Esophagus squamous epithelium (tissue), 5 donors: ENCODE measurements around the gene SEC14L1. TPM values are rescaled to one million over a fixed set of nuclear protein-coding genes. Genes with fewer than 3 reads are reported as not detected.

Experiments
- DNase-seq: peaks from one replicate; lab custom pipeline; 2025; lab: John Stamatoyannopoulos, UW
- H3K27ac ChIP-seq, 4 donors: fragments of 200-600 bp; sonication (generic); one replicate each; pipeline ENCODE4 v1.5.1; 2016 to 2019; ENCODE audit warnings: mild to moderate bottlenecking in 1 of 4
- H3K27me3 ChIP-seq, 4 donors: fragments of 200-600 bp; sonication (generic); 1 replicate in 3 of 4; 2 replicates in 1 of 4; pipeline versions ENCODE4 v1.5.1 to v1.6.0; 2017 to 2021; ENCODE audit warnings: antibody characterized with exemption in 1 of 4
- H3K36me3 ChIP-seq, 3 donors: fragments of 200-600 bp; sonication (generic); one replicate each; pipeline ENCODE4 v1.5.1; 2016 to 2019
- H3K4me1 ChIP-seq, 3 donors: fragments of 200-600 bp; sonication (generic); one replicate each; pipeline ENCODE4 v1.5.1; 2017 to 2019
- H3K4me3 ChIP-seq, 4 donors: fragments of 200-600 bp; sonication (generic); 1 replicate in 3 of 4; 2 replicates in 1 of 4; pipeline ENCODE4 v1.5.1; 2016 to 2019; ENCODE audit warnings: mild to moderate bottlenecking in 2 of 4, moderate library complexity in 1 of 4
- H3K9me3 ChIP-seq, 3 donors: fragments of 200-600 bp; sonication (generic); one replicate each; pipeline ENCODE4 v1.5.1; 2016 to 2019
- POLR2A ChIP-seq, 4 donors: fragments of 450-650 bp; IDR thresholded peaks; one replicate each; pipeline ENCODE4 v1.6.1; 2017; ENCODE audit warnings: antibody characterized with exemption in 4 of 4, mild to moderate bottlenecking in 4 of 4, moderate library complexity in 3 of 4
- WGBS, 2 donors: methylation state at CpG; one replicate each; pipeline ENCODE4 v1.1.5; 2018; 5-methylcytosine and 5-hydroxymethylcytosine counted together
- intact Hi-C: fragments of 100-400 bp; cut with DNase I; formaldehyde crosslinking; loops from one replicate; pipeline ENCODE4 v1.15.0; 2022
- total RNA-seq, 4 donors: library from RNA; depleted of rRNA; stranded (reverse); fragments of >200 nt; gene quantifications; one replicate each; pipeline ENCODE4 v1.1.0, GENCODE V29; 2016
- TF ChIP-seq, protein P1 (sequence below), 6 experiments: fragments of 450-650 bp in 4 of 6; fragments of 200-600 bp in 2 of 6; sonication (generic) in 2 of 6; IDR thresholded peaks; one replicate each; pipeline ENCODE4 v1.5.1; 2016 to 2019; ENCODE audit warnings: antibody characterized with exemption in 6 of 6, mild to moderate bottlenecking in 4 of 6, moderate library complexity in 4 of 6
- donor health status: DM: yes; HTN: yes; CAD: no.

Gene SEC14L1
- total RNA-seq, 4 donors from 2014 or later: 27.3 to 39.2 (median 32.8) TPM

DNA sequence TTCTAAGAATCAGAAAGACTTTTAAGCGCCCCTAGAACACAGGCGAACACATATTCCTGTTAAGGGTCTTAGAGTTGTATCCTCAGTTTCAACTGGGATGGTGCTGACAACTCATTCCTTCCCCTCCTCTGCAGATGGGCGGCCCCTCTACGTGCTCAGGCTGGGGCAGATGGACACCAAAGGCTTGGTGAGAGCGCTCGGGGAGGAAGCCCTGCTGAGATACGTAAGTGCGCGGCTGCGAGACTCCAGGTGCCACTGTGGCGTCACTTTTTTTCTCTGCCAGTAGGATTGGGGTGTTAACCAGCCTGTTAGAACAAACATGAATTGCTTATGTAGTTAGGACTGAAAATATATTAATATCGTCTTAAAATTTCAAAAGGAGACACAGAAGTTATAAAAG, 62.7 kb downstream of the SEC14L1 start:
- intact Hi-C loops: no loop called here
- TF ChIP-seq POLR2A (IDR thresholded peaks at IDR 0.05): no peak
- TF ChIP-seq, protein P1, sequence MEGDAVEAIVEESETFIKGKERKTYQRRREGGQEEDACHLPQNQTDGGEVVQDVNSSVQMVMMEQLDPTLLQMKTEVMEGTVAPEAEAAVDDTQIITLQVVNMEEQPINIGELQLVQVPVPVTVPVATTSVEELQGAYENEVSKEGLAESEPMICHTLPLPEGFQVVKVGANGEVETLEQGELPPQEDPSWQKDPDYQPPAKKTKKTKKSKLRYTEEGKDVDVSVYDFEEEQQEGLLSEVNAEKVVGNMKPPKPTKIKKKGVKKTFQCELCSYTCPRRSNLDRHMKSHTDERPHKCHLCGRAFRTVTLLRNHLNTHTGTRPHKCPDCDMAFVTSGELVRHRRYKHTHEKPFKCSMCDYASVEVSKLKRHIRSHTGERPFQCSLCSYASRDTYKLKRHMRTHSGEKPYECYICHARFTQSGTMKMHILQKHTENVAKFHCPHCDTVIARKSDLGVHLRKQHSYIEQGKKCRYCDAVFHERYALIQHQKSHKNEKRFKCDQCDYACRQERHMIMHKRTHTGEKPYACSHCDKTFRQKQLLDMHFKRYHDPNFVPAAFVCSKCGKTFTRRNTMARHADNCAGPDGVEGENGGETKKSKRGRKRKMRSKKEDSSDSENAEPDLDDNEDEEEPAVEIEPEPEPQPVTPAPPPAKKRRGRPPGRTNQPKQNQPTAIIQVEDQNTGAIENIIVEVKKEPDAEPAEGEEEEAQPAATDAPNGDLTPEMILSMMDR (IDR thresholded peaks at IDR 0.05): no peak
- Histone ChIP-seq H3K9me3 (no peaks in the 10 kb centered on the region), H3K27me3 (no peaks in the 10 kb centered on the region), H3K36me3 (peaks cover 18 to 99% (median 42%) of the 10 kb centered on the region in 3 donors), H3K4me3 (no peak overlapping the region), H3K27ac (no peak overlapping the region), H3K4me1 (peaks cover 0 to 32% (median 2%) of the 10 kb centered on the region in 3 donors)
- no peak for DNase-seq
- 95 to 96% methylated on average over 8 to 11 of the region's 12 CpGs for WGBS, 2 donors

DNA sequence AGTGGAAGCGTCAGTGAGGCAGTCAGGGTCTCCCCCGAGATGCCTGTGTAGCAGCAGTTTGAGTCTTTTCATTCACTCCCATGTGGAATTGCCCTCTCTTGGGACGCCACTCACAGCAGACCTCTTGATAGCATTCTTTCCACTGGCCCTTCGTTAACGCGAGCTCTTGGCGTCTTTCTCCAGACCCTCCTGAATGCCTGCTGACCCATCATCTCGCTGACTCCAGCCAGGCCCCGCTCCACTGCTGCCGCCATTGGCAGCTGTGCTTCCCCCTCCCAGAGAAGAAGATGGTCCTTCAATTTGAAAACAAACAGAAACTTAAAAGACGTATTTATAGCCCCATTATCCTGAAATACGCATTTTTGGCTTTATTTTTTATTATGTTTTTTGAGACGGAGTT, 63.1 kb downstream of the SEC14L1 start:
- no peak overlapping the region for H3K27ac ChIP-seq
- intact Hi-C loops: no loop called here

DNA sequence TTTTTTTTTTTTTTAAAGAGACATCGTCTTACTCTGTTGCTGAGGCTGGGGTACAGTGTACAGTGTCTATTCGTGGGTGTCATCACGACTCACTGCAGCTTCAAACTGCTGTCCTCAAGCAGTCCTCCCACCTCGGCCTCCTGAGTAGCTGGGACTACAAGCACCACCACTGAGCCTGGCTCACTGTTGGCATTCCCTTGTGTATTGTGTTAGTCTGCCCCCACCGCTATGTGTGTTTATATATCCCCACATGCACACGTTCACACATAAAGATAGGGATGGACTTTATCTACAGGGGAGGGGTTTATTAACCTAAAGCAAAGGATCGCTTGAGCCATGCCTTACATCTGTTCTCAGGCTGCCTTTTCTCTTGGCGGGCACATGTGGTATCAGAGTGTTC, 63.8 kb downstream of the SEC14L1 start:
- H3K27me3 ChIP-seq: no peaks in the 10 kb centered on the region
- DNase-seq: no peak
- H3K36me3 ChIP-seq: peaks cover 18 to 99% (median 43%) of the 10 kb centered on the region in 3 donors
- H3K9me3 ChIP-seq: no peaks in the 10 kb centered on the region
- 84 to 92% methylated on average over 7 to 8 of the region's 8 CpGs for WGBS, 2 donors
- no peak overlapping the region for H3K27ac ChIP-seq
- intact Hi-C loops: no loop called here
- H3K4me1 ChIP-seq: peaks cover 0 to 36% (median 2%) of the 10 kb centered on the region in 3 donors
- H3K4me3 ChIP-seq: no peak overlapping the region
- TF ChIP-seq POLR2A (IDR thresholded peaks at IDR 0.05): no peak
- TF ChIP-seq, protein P1 (IDR thresholded peaks at IDR 0.05): no peak

More for the DNA sequence above, 63.1 kb downstream of the SEC14L1 start:
- 87 to 96% methylated on average over 13 of the region's 13 CpGs for WGBS, 2 donors
- peaks cover 0 to 36% (median 2%) of the 10 kb centered on the region in 3 donors for H3K4me1 ChIP-seq
- H3K36me3 ChIP-seq: peaks cover 18 to 99% (median 42%) of the 10 kb centered on the region in 3 donors
- H3K9me3 ChIP-seq: no peaks in the 10 kb centered on the region
- no peaks in the 10 kb centered on the region for H3K27me3 ChIP-seq
- H3K4me3 ChIP-seq: no peak overlapping the region
- no peak for DNase-seq
- TF ChIP-seq POLR2A (IDR thresholded peaks at IDR 0.05): no peak
- TF ChIP-seq, protein P1 (IDR thresholded peaks at IDR 0.05): no peak

DNA sequence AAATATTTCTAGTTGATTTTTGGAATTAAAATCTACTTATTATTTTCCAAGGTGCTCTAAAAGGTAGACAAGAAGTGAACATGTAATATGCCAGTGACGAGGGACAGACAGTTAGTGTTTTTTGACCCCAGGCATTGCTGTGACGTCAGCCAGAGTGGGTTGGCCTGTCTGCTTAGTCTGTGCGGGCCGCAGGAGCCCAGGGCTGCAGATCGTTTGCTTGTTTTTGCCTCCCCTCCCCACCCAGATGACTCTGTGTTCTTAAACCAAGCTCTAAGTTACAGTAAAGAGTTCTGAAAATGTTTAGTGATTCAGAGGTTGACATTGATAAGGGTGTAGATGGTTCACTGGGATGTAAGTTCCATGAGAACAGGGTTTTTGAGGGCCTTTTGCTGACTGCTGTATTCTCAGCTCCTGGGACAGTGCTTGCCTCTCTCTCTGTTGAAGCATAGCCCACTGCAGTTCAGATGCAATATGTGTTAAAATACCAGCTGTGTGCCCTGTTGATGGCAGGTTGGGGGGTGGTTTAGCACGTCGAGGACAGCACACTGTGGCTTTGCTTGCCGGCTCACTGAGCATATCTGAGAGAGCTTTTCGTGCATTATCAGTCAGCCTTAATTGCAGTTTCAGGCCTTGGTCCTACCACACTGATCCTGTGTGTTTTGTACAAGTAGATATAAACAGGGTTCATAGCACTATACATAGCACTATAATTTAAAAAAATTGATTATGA, 64.8 kb downstream of the SEC14L1 start:
- no peak for DNase-seq
- 83 to 93% methylated on average over 9 of the region's 9 CpGs for WGBS, 2 donors
- peaks cover 18 to 99% (median 45%) of the 10 kb centered on the region in 3 donors for H3K36me3 ChIP-seq

More for the DNA sequence above, 64.8 kb downstream of the SEC14L1 start:
- peak overlapping the region in 2 of 4 donors; percentile 4 to 16 for H3K27ac ChIP-seq
- no peaks in the 10 kb centered on the region for H3K9me3 ChIP-seq
- no peak for TF ChIP-seq POLR2A (IDR thresholded peaks at IDR 0.05)
- TF ChIP-seq, protein P1 (IDR thresholded peaks at IDR 0.05): no peak
- intact Hi-C loops: no loop called here
- no peaks in the 10 kb centered on the region for H3K27me3 ChIP-seq
- H3K4me3 ChIP-seq: no peak overlapping the region
- peaks cover 0 to 36% (median 2%) of the 10 kb centered on the region in 3 donors for H3K4me1 ChIP-seq
